GM21390 (cell line): Measurements from ENCODE around the gene MLF1.
A peak's percentile ranks its signal among the peaks of the same experiment; 100 is the strongest.

Experiments used
- ATAC-seq: cut with Tn5 transposase; IDR thresholded peaks from one replicate; pipeline ENCODE4 v1.9.1; 2021; ENCODE audit not compliant: unreplicated experiment

The MLF1 gene

GRCh38 chr3:158573714-158574113 lies 2.7 kb downstream of the MLF1 start:
- ATAC-seq, result no peak

- ATAC-seq, result no peak
These were observed 3.7 kb downstream of the MLF1 start for GRCh38 chr3:158574646-158575045.

- no peak for ATAC-seq
These were observed 19.2 kb downstream of the MLF1 start for GRCh38 chr3:158590223-158590622.

- ATAC-seq, result no peak
These were observed 29.8 kb downstream of the MLF1 start for GRCh38 chr3:158600787-158601186.

GRCh38 chr3:158602227-158602626 lies 31.2 kb downstream of the MLF1 start:
- ATAC-seq, result no peak

GRCh38 chr3:158617982-158618875 lies 47.2 kb downstream of the MLF1 start:
- no peak for ATAC-seq

GRCh38 chr3:158625881-158626280 lies 54.9 kb downstream of the MLF1 start:
- no peak for ATAC-seq

DNA sequence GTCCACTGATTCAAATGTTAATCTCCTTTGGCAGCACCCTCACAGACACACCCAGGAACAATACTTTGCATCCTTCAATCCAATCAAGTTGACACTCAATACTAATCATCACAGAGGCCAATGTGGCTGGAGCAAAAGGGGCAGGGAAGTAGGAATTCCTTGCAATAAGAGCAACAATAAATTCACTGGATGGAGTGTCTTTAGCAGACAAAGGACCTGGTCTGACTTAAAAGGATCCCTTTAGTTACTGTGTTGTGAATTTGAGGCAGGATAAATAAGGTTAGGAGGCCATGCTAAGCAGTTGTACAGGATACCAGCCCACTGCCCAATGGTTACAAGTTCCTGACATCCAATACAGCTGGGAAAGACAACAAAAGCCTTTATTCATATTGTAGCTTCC lies 61.0 kb downstream of the MLF1 start:
- ATAC-seq, result no peak

GRCh38 chr3:158640646-158641045 lies 69.7 kb downstream of the MLF1 start:
- ATAC-seq, result no peak

- ATAC-seq, result no peak
These were observed 71.0 kb downstream of the MLF1 start for GRCh38 chr3:158642005-158642404.

- ATAC-seq, result no peak
These were observed 71.6 kb downstream of the MLF1 start for GRCh38 chr3:158642474-158643210.

GRCh38 chr3:158644345-158644908 lies 73.4 kb downstream of the MLF1 start, which contains the start of gene GFM1:
Gene GFM1 (plus strand): TSS chr3:158644527. CDS start chr3:158644635, 108 bp downstream.
- ATAC-seq, result peak; percentile 99

DNA sequence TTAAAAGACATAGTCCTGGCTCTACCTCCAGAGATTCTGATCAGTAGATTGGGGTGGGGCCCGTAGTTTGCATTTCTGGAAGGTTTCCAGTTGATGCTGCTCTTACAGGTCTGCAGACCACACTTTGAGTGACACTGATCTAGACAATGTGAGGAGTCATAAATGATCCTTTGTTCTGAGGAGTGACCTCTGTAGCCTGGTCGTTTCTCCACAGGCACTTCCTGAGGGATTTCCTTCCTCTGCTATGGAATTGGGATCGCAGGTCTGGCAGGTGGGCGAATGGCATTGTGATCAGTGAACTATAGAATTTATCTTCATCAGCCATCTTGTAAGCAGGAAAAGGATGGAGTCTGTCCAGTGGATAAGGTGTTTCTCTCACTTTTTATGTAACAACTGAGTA lies 78.8 kb downstream of the MLF1 start:
- no peak for ATAC-seq

DNA sequence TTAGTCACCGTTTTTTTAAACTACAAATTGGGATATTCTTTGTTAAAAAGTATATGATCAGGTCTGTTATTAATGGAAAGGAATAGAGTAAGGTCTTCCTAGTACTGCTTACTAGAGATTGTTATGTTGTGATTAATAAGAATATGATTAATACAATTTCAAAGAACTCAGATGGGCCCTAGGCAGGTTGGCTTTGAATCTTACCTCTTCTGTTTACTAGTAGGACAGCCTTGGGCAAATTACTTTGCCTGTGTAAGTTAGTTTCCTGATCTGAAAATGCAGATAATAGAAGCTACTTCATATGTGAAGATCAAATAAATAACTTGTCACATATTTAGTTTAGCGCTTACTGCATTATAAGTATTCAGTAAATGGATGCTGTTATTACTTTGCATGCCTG lies 80.2 kb downstream of the MLF1 start:
- no peak for ATAC-seq

DNA sequence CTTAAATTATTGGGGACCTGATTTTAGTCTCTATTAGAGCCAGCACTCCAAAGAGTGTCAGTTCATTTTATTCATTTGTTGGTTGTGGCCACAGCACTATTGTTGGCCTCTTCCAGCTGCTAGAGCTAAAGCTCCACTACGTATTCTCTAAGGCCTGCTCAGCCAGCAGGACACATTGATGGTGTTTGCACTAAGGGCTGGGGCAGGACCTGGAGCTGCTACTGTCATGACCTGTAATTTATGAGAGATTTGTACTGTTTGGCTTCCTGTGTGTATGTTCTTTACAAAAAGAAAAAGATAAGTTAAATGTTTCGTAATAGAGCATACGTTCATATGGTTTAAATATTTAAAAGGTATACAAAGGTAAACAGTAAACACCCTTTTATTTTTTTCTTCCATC lies 81.5 kb downstream of the MLF1 start:
- no peak for ATAC-seq
